IMR-90 (cell line): ENCODE data around the gene TRIM2. TPM values are rescaled to one million over a fixed set of nuclear protein-coding genes. Genes with fewer than 3 reads are reported as not detected.
A peak's percentile ranks its signal among the peaks of the same experiment; 100 is the strongest.

Experiments
- ATAC-seq: fragments of 200-7000 bp; cut with Tn5 transposase; 2 replicates; pipeline ENCODE4 v1.9.1; 2020; ENCODE audit warnings: low read depth, mild to moderate bottlenecking, moderate library complexity
- BruUV-seq: library from RNA; stranded (reverse); fragments of 400-500 nt; replicated peaks from 2 replicates; lab custom pipeline; 2021; lab: Mats Ljungman, UMichigan
- CTCF ChIA-PET: fragments of 300-600 bp; formaldehyde crosslinking; extraction: SDS; loops from one replicate; lab custom pipeline; 2021; ENCODE audit warnings: antibody characterized with exemption; lab: Yijun Ruan, JAX
- POLR2A ChIA-PET: fragments of 300-600 bp; sonication (Branson Sonifier 250); formaldehyde crosslinking; loops from one replicate; lab custom pipeline; 2022; ENCODE audit warnings: antibody characterized with exemption; ENCODE audit not compliant: unreplicated experiment; lab: Charles Lee
- DNase-seq: peaks from one replicate; pipeline ENCODE4 v3.0.0; 2013
- H2AFZ ChIP-seq: replicated peaks from 2 replicates; pipeline ENCODE3; 2013; ENCODE audit warnings: low read length, mild to moderate bottlenecking; ENCODE audit not compliant: poor library complexity
- H2AK5ac ChIP-seq: 2 replicates; pipeline ENCODE4 v1.6.1; 2013; ENCODE audit warnings: low read depth, low read length, inconsistent platforms
- H2AK9ac ChIP-seq: replicated peaks from 2 replicates; pipeline ENCODE3; 2013; ENCODE audit warnings: mild to moderate bottlenecking, low read depth, low read length, moderate library complexity; ENCODE audit not compliant: poor library complexity
- H2BK120ac ChIP-seq: 2 replicates; pipeline ENCODE4 v1.6.1; 2013; ENCODE audit warnings: low read depth, low read length, inconsistent platforms
- H2BK15ac ChIP-seq: 3 replicates; pipeline ENCODE4 v1.6.1; 2013; ENCODE audit warnings: low read depth, low read length, inconsistent platforms
- H2BK20ac ChIP-seq: 2 replicates; pipeline ENCODE4 v1.6.1; 2013; ENCODE audit warnings: low read depth, mild to moderate bottlenecking, inconsistent platforms, low read length, moderate library complexity
- H2BK5ac ChIP-seq: 2 replicates; pipeline ENCODE4 v1.6.1; 2013; ENCODE audit warnings: mild to moderate bottlenecking, low read depth, low read length, inconsistent platforms; ENCODE audit not compliant: poor library complexity, severe bottlenecking
- H3K14ac ChIP-seq: replicated peaks from 2 replicates; pipeline ENCODE4 v1.6.1; 2013; ENCODE audit warnings: low read depth, low read length, inconsistent platforms
- H3K18ac ChIP-seq: 2 replicates; pipeline ENCODE4 v1.6.1; 2013; ENCODE audit warnings: low read depth, low read length, control low read depth
- H3K23ac ChIP-seq: 2 replicates; pipeline ENCODE4 v1.6.1; 2013; ENCODE audit warnings: low read depth, low read length, inconsistent platforms
- H3K27ac ChIP-seq: 2 replicates; pipeline ENCODE4 v1.5.1; 2013; ENCODE audit warnings: mild to moderate bottlenecking, control low read depth, low read length; ENCODE audit not compliant: insufficient read depth
- H3K27me3 ChIP-seq: 2 replicates; pipeline ENCODE4 v1.6.1; 2013; ENCODE audit warnings: low read length; ENCODE audit not compliant: control insufficient read depth, insufficient read depth
- H3K36me3 ChIP-seq: 2 replicates; pipeline ENCODE4 v1.6.1; 2013; ENCODE audit warnings: low read length, mixed read lengths; ENCODE audit not compliant: control insufficient read depth, insufficient read depth
- H3K4ac ChIP-seq: 2 replicates; pipeline ENCODE4 v1.6.1; 2013; ENCODE audit warnings: low read depth, low read length, inconsistent platforms
- H3K4me1 ChIP-seq: 2 replicates; pipeline ENCODE4 v1.6.1; 2013; ENCODE audit warnings: low read length, mixed read lengths; ENCODE audit not compliant: control insufficient read depth, insufficient read depth
- H3K4me2 ChIP-seq: 2 replicates; pipeline ENCODE4 v1.6.1; 2013; ENCODE audit warnings: low read depth, mild to moderate bottlenecking, control low read depth, low read length, moderate library complexity
- H3K4me3 ChIP-seq: 2 replicates; pipeline ENCODE4 v1.5.1; 2013; ENCODE audit warnings: low read depth, mild to moderate bottlenecking, control low read depth, low read length, moderate library complexity; ENCODE audit not compliant: insufficient read depth
- H3K56ac ChIP-seq: 2 replicates; pipeline ENCODE4 v1.6.1; 2013; ENCODE audit warnings: low read length, inconsistent platforms; ENCODE audit not compliant: insufficient read depth; ENCODE audit errors: extremely low read depth
- H3K79me1 ChIP-seq, 2 experiments: 2 replicates each; pipeline ENCODE4 v1.6.1; 2013; ENCODE audit warnings: low read length in 2 of 2, inconsistent platforms in 1 of 2, low read depth in 1 of 2
- H3K9ac ChIP-seq: 2 replicates; pipeline ENCODE4 v1.6.1; 2013; ENCODE audit warnings: low read depth, low read length, control low read depth
- H3K9me1 ChIP-seq: 2 replicates; pipeline ENCODE4 v1.6.1; 2013; ENCODE audit warnings: low read length, inconsistent platforms; ENCODE audit not compliant: insufficient read depth
- H3K9me3 ChIP-seq: 2 replicates; pipeline ENCODE4 v1.6.1; 2013; ENCODE audit warnings: low read length; ENCODE audit not compliant: control insufficient read depth, insufficient read depth
- H4K20me1 ChIP-seq: 2 replicates; pipeline ENCODE4 v1.6.1; 2013; ENCODE audit warnings: low read length, inconsistent platforms; ENCODE audit not compliant: insufficient read depth
- H4K5ac ChIP-seq: 2 replicates; pipeline ENCODE4 v1.6.1; 2013; ENCODE audit warnings: mild to moderate bottlenecking, low read depth, low read length, control low read depth
- H4K8ac ChIP-seq, 2 experiments: 2 replicates each; pipeline ENCODE4 v1.6.1; 2013; ENCODE audit warnings: low read depth in 2 of 2, low read length in 2 of 2, control low read depth in 1 of 2, inconsistent platforms in 1 of 2
- H4K91ac ChIP-seq: 2 replicates; pipeline ENCODE4 v1.6.1; 2013; ENCODE audit warnings: low read depth, low read length, inconsistent platforms; ENCODE audit not compliant: insufficient read depth
- CHD1 ChIP-seq: IDR thresholded peaks from 2 replicates; pipeline ENCODE4 v1.6.1; 2012; ENCODE audit warnings: low read depth, low read length, improper control_type of control experiment
- FOS ChIP-seq: fragments of 150-350 bp; IDR thresholded peaks from 2 replicates; pipeline ENCODE4 v1.6.1; 2016; ENCODE audit warnings: low read depth, low read length
- WGBS, 2 experiments: methylation state at CpG; one replicate each; pipeline versions ENCODE4 v1.1.5 to v1.1.7; 2013; ENCODE audit warnings: missing lambda C conversion rate in 2 of 2; ENCODE audit not compliant: insufficient read length in 1 of 2; ENCODE audit errors: extremely low coverage in 2 of 2; 5-methylcytosine and 5-hydroxymethylcytosine counted together
- dilution Hi-C: fragments of 300-500 bp; cut with HindIII; formaldehyde crosslinking; loops from one replicate; pipeline ENCODE4 v1.14.3; 2018; ENCODE audit warnings: low sequenced_read_pairs; ENCODE audit not compliant: unreplicated experiment
- in situ Hi-C: fragments of 300-500 bp; cut with MboI; formaldehyde crosslinking; loops from 3 replicates; pipeline ENCODE4 v1.14.3; 2019; ENCODE audit warnings: low sequenced_read_pairs, inconsistent platforms, mixed read lengths
- intact Hi-C: fragments of 100-400 bp; cut with micrococcal nuclease; formaldehyde crosslinking; loops from 2 replicates; pipeline ENCODE4 v1.10.0; 2022
- polyA plus RNA-seq, 3 experiments: library from polyadenylated mRNA; depleted of rRNA; stranded (reverse); fragments of >200 nt; gene quantifications; 2 replicates each; pipeline ENCODE4 v1.2.3, GENCODE V29; 2012; ENCODE audit warnings: low replicate concordance in 1 of 3
- total RNA-seq: library from RNA; depleted of rRNA; stranded (reverse); fragments of >200 nt; gene quantifications from 2 replicates; pipeline ENCODE4 v1.2.3, GENCODE V29; 2012

Gene TRIM2
- total and polyA plus RNA-seq, 2 of the 4 experiments (the other 2 are of a cell fraction) = 16.0 to 64.2 TPM

GRCh38 chr4:153183146-153183545 lies 21.1 kb upstream of the TRIM2 start:
- H2BK15ac ChIP-seq = no peak overlapping the region
- no peak overlapping the region for H3K27ac ChIP-seq
- in situ Hi-C loops = no loop called here
- no peaks in the 10 kb centered on the region for H3K79me1 ChIP-seq
- no peaks in the 10 kb centered on the region for H3K36me3 ChIP-seq
- no peaks in the 10 kb centered on the region; the same call in 1 of the 2 replicates for H3K27me3 ChIP-seq
- dilution Hi-C loops = no loop called here
- no peak overlapping the region for H4K91ac ChIP-seq
- no peak for TF ChIP-seq CHD1
- no peak for TF ChIP-seq FOS
- no peak overlapping the region for H3K23ac ChIP-seq
- no peak overlapping the region for H2AK5ac ChIP-seq
- H4K8ac ChIP-seq = no peak overlapping the region
- H2AK9ac ChIP-seq = no peak overlapping the region
- H3K56ac ChIP-seq = no peak overlapping the region
- no peaks in the 10 kb centered on the region; the same call in 1 of the 2 replicates for H3K9me1 ChIP-seq
- H3K4me2 ChIP-seq = no peak overlapping the region
- DNase-seq (no peak), ATAC-seq (no peak)
- no peak overlapping the region for H3K4ac ChIP-seq
- BruUV-seq = no TSS peak
- POLR2A ChIA-PET = interaction anchor here (0.6 kb wide), 1 partner anchor 12 kb away, joined by 16 read pairs; no protein-coding TSS in a partner anchor
- CTCF ChIA-PET = no interaction called here
- H2AFZ ChIP-seq = peak overlapping the region; percentile 62
- H3K4me1 ChIP-seq = peaks cover 3% of the 10 kb centered on the region; the same call in 1 of the 2 replicates
- H3K14ac ChIP-seq = no peak overlapping the region
- no peak overlapping the region for H4K5ac ChIP-seq
- no peaks in the 10 kb centered on the region for H4K20me1 ChIP-seq
- H2BK120ac ChIP-seq = no peak overlapping the region
- no peaks in the 10 kb centered on the region for H3K9me3 ChIP-seq
- H3K18ac ChIP-seq = no peak overlapping the region
- 80% methylated on average over 2 of the region's 4 CpGs; no CpG with 5 or more reads in 1 of the 2 experiments for WGBS, 2 experiments
- no peak overlapping the region for H2BK20ac ChIP-seq
- no peak overlapping the region for H3K9ac ChIP-seq
- intact Hi-C loops = no loop called here
- H2BK5ac ChIP-seq = no peak overlapping the region
- no peak overlapping the region for H3K4me3 ChIP-seq
